WTC11 (cell line): ENCODE measurements around the gene LGALS1. TPM values are rescaled to one million over a fixed set of nuclear protein-coding genes. Genes with fewer than 3 reads are reported as not detected.

Experiments used
- ATAC-seq: fragments of 200-7000 bp; cut with Tn5 transposase; 2 replicates; pipeline ENCODE4 v1.10.0; 2021; ENCODE audit warnings: mild to moderate bottlenecking, moderate library complexity
- CTCF ChIA-PET: fragments of 300-600 bp; sonication (Branson Sonifier 250); formaldehyde crosslinking; loops from one replicate; lab custom pipeline; 2021; ENCODE audit warnings: antibody characterized with exemption; lab: Charles Lee
- POLR2A ChIA-PET: fragments of 350-600 bp; sonication (Branson Sonifier 250); formaldehyde crosslinking; loops from one replicate; lab custom pipeline; 2021; ENCODE audit warnings: antibody characterized with exemption; lab: Charles Lee
- DNase-seq: peaks from one replicate; pipeline ENCODE4 v3.0.0; 2021; ENCODE audit warnings: low spot score
- H3K27ac Mint-ChIP-seq: 2 replicates; pipeline ENCODE4 v1.8.0; 2021; ENCODE audit warnings: mixed read lengths
- H3K27me3 Mint-ChIP-seq: 2 replicates; pipeline ENCODE4 v1.8.0; 2021; ENCODE audit warnings: low read depth, mild to moderate bottlenecking, moderate library complexity, mixed read lengths
- H3K36me3 Mint-ChIP-seq: 2 replicates; pipeline ENCODE4 v1.8.0; 2021; ENCODE audit warnings: mixed read lengths
- H3K4me1 Mint-ChIP-seq: 2 replicates; pipeline ENCODE4 v1.8.0; 2022; ENCODE audit warnings: mixed read lengths
- H3K4me3 Mint-ChIP-seq: 2 replicates; pipeline ENCODE4 v1.8.0; 2021; ENCODE audit warnings: mild to moderate bottlenecking, moderate library complexity, mixed read lengths
- H3K9me3 Mint-ChIP-seq: 2 replicates; pipeline ENCODE4 v1.8.0; 2021; ENCODE audit warnings: mixed read lengths
- CREB1 ChIP-seq: sonication (generic); formaldehyde crosslinking; IDR thresholded peaks from 2 replicates; pipeline ENCODE4 v1.8.0; 2023; ENCODE audit warnings: mild to moderate bottlenecking, missing genetic modification reagents
- ETV6 ChIP-seq: sonication (generic); formaldehyde crosslinking; IDR thresholded peaks from 2 replicates; pipeline ENCODE4 v1.8.1; 2022; ENCODE audit warnings: mild to moderate bottlenecking, missing genetic modification reagents
- FOXP1 ChIP-seq: sonication (generic); formaldehyde crosslinking; IDR thresholded peaks from 2 replicates; pipeline ENCODE4 v1.8.0; 2022; ENCODE audit warnings: missing genetic modification reagents, mild to moderate bottlenecking, moderate library complexity, borderline replicate concordance
- GABPB1 ChIP-seq: sonication (generic); formaldehyde crosslinking; IDR thresholded peaks from 2 replicates; pipeline ENCODE4 v1.8.1; 2023; ENCODE audit warnings: mild to moderate bottlenecking, missing genetic modification reagents
- GRHL2 ChIP-seq: fragments of 250-450 bp; sonication (Bioruptor Pico); IDR thresholded peaks from 2 replicates; pipeline ENCODE4 v1.8.0; 2022; ENCODE audit warnings: mild to moderate bottlenecking, moderate library complexity; ENCODE audit not compliant: insufficient replicate concordance, severe bottlenecking
- IRF2 ChIP-seq: sonication (generic); formaldehyde crosslinking; IDR thresholded peaks from 2 replicates; pipeline ENCODE4 v1.8.0; 2022; ENCODE audit warnings: low read depth, missing genetic modification reagents, borderline replicate concordance
- JAZF1 ChIP-seq: fragments of 250-450 bp; sonication (Bioruptor Pico); IDR thresholded peaks from 2 replicates; pipeline ENCODE4 v1.9.0; 2021; ENCODE audit warnings: moderate library complexity, mild to moderate bottlenecking, inconsistent platforms
- MXD4 ChIP-seq: fragments of 250-450 bp; sonication (Bioruptor Pico); IDR thresholded peaks from 2 replicates; pipeline ENCODE4 v1.8.0; 2021; ENCODE audit warnings: mild to moderate bottlenecking, moderate library complexity, borderline replicate concordance
- NFATC4 ChIP-seq: fragments of 250-450 bp; sonication (Bioruptor Pico); IDR thresholded peaks from 2 replicates; pipeline ENCODE4 v1.9.0; 2021; ENCODE audit warnings: mild to moderate bottlenecking
- NR1H2 ChIP-seq: sonication (generic); formaldehyde crosslinking; IDR thresholded peaks from 2 replicates; pipeline ENCODE4 v1.9.0; 2021; ENCODE audit warnings: mild to moderate bottlenecking, moderate library complexity, missing genetic modification reagents
- RELA ChIP-seq: sonication (generic); formaldehyde crosslinking; IDR thresholded peaks from 2 replicates; pipeline ENCODE4 v1.8.1; 2022; ENCODE audit warnings: missing genetic modification reagents, mild to moderate bottlenecking, borderline replicate concordance
- SP1 ChIP-seq: sonication (generic); formaldehyde crosslinking; conservative IDR thresholded peaks from 2 replicates; pipeline ENCODE4 v1.8.1; 2022; ENCODE audit warnings: missing genetic modification reagents
- TCF7 ChIP-seq: sonication (generic); formaldehyde crosslinking; IDR thresholded peaks from 2 replicates; pipeline ENCODE4 v1.8.0; 2022; ENCODE audit warnings: mild to moderate bottlenecking, low read depth, missing genetic modification reagents, moderate library complexity
- ZBTB21 ChIP-seq: sonication (generic); formaldehyde crosslinking; IDR thresholded peaks from 2 replicates; pipeline ENCODE4 v1.8.1; 2023; ENCODE audit warnings: mild to moderate bottlenecking, missing genetic modification reagents, borderline replicate concordance
- ZNF232 ChIP-seq: sonication (generic); formaldehyde crosslinking; IDR thresholded peaks from 2 replicates; pipeline ENCODE4 v1.8.0; 2022; ENCODE audit warnings: mild to moderate bottlenecking, missing genetic modification reagents
- ZNF263 ChIP-seq: sonication (generic); formaldehyde crosslinking; IDR thresholded peaks from 2 replicates; pipeline ENCODE4 v1.8.1; 2022; ENCODE audit warnings: low read depth, mild to moderate bottlenecking, moderate library complexity, missing genetic modification reagents
- ZNF423 ChIP-seq: fragments of 250-450 bp; sonication (Bioruptor Pico); IDR thresholded peaks from 2 replicates; pipeline ENCODE4 v2.1.2; 2022; ENCODE audit warnings: mild to moderate bottlenecking, moderate library complexity
- ZNF671 ChIP-seq: fragments of 250-450 bp; sonication (Bioruptor Pico); IDR thresholded peaks from 2 replicates; pipeline ENCODE4 v1.8.0; 2021; ENCODE audit warnings: mild to moderate bottlenecking
- total RNA-seq: library from RNA; stranded (reverse); gene quantifications from 3 replicates; pipeline ENCODE4 v1.2.3, GENCODE V29; 2021
- TF ChIP-seq, protein P1 (sequence below): sonication (generic); formaldehyde crosslinking; IDR thresholded peaks from 2 replicates; pipeline ENCODE4 v1.8.1; 2023; ENCODE audit warnings: mild to moderate bottlenecking, missing genetic modification reagents, moderate library complexity
- TF ChIP-seq, protein P2 (sequence below): sonication (generic); formaldehyde crosslinking; IDR thresholded peaks from 2 replicates; pipeline ENCODE4 v1.8.1; 2022; ENCODE audit warnings: low read depth, missing genetic modification reagents, borderline replicate concordance
- TF ChIP-seq, protein P3 (sequence below): sonication (generic); formaldehyde crosslinking; IDR thresholded peaks from 2 replicates; pipeline ENCODE4 v1.8.0; 2022; ENCODE audit warnings: missing genetic modification reagents
- TF ChIP-seq, protein P4 (sequence below): sonication (generic); formaldehyde crosslinking; IDR thresholded peaks from 2 replicates; pipeline ENCODE4 v1.8.1; 2023; ENCODE audit warnings: mild to moderate bottlenecking, moderate library complexity, missing genetic modification reagents

Gene LGALS1
- total RNA-seq, 1 experiment from 2014 or later, result 17.3 TPM

DNA sequence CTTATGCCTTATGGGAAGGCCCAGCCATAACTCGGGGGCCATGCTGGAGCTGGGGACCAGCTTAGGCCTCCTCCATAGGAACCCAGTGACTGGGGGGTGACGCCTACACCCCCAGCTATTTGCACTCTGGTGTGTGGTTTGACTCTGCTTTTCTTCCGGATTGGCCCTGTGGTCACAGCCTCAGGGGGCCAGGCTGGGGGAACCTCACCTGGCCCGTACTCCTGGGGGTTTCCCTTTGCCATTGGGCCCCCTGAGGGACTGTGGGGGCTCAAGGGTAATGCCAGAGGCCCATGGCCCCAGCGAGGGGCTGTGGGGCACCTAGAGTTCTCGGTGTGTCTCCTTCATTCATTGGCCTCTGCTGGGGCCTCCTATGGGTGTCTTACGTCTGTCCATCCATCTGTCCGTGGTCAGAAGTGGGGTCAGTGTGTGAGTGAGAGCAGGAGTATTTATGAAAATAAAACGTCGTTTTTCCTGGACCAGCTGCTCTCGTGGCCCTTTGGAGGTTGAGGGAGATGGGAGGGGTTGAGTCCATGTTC is 42.3 kb upstream of the LGALS1 start:
- POLR2A ChIA-PET, result interaction anchor here (0.6 to 1.6 kb wide), 4 partner anchors 10 to 1887 kb away, joined by 3 to 6 read pairs (median 4); partner anchors contain the start of genes ATF4, GGA1 and PDXP
- CTCF ChIA-PET, result interaction anchor here (0.8 to 11.4 kb wide), 21 partner anchors 8 to 230 kb away, joined by 3 to 152 read pairs (median 8); partner anchors contain the start of genes GGA1, NOL12 and PDXP
- no peaks in the 10 kb centered on the region for H3K9me3 Mint-ChIP-seq
- no peak overlapping the region for H3K4me3 Mint-ChIP-seq
- peaks cover 15% of the 10 kb centered on the region for H3K4me1 Mint-ChIP-seq
- H3K27ac Mint-ChIP-seq, result peak overlapping the region; percentile 68; the same call in 1 of the 2 replicates
- DNase-seq (no peak), ATAC-seq (no peak)
- no peaks in the 10 kb centered on the region for H3K27me3 Mint-ChIP-seq
- no peaks in the 10 kb centered on the region for H3K36me3 Mint-ChIP-seq
- TF ChIP-seq JAZF1 (no peak), ZNF263 (CRISPR knock-in tag) (no peak), ZBTB21 (CRISPR knock-in tag) (no peak), MXD4 (CRISPR knock-in tag) (no peak), IRF2 (CRISPR knock-in tag) (no peak), ETV6 (CRISPR knock-in tag) (no peak), ZNF671 (CRISPR knock-in tag) (no peak), TCF7 (CRISPR knock-in tag) (no peak)
- TF ChIP-seq, protein P1, sequence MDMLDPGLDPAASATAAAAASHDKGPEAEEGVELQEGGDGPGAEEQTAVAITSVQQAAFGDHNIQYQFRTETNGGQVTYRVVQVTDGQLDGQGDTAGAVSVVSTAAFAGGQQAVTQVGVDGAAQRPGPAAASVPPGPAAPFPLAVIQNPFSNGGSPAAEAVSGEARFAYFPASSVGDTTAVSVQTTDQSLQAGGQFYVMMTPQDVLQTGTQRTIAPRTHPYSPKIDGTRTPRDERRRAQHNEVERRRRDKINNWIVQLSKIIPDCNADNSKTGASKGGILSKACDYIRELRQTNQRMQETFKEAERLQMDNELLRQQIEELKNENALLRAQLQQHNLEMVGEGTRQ (CRISPR knock-in tag), result no peak
- TF ChIP-seq, protein P2, sequence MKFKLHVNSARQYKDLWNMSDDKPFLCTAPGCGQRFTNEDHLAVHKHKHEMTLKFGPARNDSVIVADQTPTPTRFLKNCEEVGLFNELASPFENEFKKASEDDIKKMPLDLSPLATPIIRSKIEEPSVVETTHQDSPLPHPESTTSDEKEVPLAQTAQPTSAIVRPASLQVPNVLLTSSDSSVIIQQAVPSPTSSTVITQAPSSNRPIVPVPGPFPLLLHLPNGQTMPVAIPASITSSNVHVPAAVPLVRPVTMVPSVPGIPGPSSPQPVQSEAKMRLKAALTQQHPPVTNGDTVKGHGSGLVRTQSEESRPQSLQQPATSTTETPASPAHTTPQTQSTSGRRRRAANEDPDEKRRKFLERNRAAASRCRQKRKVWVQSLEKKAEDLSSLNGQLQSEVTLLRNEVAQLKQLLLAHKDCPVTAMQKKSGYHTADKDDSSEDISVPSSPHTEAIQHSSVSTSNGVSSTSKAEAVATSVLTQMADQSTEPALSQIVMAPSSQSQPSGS (CRISPR knock-in tag), result no peak
- TF ChIP-seq, protein P3, sequence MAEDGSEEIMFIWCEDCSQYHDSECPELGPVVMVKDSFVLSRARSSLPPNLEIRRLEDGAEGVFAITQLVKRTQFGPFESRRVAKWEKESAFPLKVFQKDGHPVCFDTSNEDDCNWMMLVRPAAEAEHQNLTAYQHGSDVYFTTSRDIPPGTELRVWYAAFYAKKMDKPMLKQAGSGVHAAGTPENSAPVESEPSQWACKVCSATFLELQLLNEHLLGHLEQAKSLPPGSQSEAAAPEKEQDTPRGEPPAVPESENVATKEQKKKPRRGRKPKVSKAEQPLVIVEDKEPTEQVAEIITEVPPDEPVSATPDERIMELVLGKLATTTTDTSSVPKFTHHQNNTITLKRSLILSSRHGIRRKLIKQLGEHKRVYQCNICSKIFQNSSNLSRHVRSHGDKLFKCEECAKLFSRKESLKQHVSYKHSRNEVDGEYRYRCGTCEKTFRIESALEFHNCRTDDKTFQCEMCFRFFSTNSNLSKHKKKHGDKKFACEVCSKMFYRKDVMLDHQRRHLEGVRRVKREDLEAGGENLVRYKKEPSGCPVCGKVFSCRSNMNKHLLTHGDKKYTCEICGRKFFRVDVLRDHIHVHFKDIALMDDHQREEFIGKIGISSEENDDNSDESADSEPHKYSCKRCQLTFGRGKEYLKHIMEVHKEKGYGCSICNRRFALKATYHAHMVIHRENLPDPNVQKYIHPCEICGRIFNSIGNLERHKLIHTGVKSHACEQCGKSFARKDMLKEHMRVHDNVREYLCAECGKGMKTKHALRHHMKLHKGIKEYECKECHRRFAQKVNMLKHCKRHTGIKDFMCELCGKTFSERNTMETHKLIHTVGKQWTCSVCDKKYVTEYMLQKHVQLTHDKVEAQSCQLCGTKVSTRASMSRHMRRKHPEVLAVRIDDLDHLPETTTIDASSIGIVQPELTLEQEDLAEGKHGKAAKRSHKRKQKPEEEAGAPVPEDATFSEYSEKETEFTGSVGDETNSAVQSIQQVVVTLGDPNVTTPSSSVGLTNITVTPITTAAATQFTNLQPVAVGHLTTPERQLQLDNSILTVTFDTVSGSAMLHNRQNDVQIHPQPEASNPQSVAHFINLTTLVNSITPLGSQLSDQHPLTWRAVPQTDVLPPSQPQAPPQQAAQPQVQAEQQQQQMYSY (CRISPR knock-in tag), result no peak

DNA sequence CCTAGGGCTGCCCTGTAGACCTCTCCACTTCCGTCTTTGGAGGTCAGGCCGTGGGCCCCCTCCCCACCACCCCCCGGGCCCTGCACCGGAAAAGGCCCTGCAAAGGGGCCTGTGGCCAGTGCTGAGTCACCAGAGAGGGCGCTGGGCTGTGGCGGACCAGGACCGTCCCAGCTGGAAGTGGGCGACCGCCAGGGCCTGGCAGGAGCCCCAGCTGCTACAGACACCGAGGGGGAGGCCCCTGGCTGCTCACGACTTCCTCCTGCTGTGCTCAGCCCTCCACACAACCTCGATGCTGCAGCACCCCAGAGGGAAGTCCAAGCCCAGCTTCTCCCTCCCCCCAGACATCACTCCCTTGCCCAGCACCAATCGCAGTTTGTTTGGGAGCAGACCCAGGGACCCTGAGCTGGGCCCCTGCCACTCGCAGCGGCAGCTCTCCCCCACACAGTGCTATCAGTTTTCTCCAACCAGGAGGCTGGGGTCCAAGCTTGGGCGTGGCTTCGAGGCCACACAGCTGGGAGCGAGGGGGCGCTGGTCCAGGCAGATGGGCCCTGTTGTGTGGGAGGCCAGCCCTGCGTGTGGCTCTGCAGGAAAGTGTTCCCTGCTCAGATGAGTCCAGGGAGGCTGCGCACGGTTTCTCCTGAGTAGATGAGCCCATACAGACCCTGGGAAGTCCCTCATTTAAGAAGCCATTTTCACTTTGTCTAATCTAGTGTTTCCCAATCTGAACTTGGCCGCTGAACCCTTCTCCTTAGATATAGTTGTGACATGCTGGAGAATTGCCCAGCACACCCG is 41.6 kb upstream of the LGALS1 start:
- ChIA-PET CTCF (interaction anchor here (0.5 to 11.4 kb wide), 27 partner anchors 9 to 229 kb away, joined by 3 to 152 read pairs (median 6); partner anchors contain the start of genes GCAT, GGA1, NOL12 and PDXP), POLR2A (interaction anchor here (0.5 to 1.6 kb wide), 4 partner anchors 10 to 116 kb away, joined by 3 to 6 read pairs (median 5); partner anchors contain the start of genes GGA1 and PDXP)
- ATAC-seq, result peak; percentile 72
- Mint-ChIP-seq H3K9me3 (no peaks in the 10 kb centered on the region), H3K27ac (peak overlapping the region; percentile 53; the same call in 1 of the 2 replicates), H3K27me3 (no peaks in the 10 kb centered on the region), H3K4me1 (peaks cover 21% of the 10 kb centered on the region), H3K4me3 (peak overlapping the region; percentile 33), H3K36me3 (no peaks in the 10 kb centered on the region)
- DNase-seq, result peak; percentile 68
- TF ChIP-seq CREB1 (CRISPR knock-in tag) (no peak), FOXP1 (CRISPR knock-in tag) (no peak), SP1 (CRISPR knock-in tag) (0 out of 2 replicates have a peak, but pooled peaks have one; percentile 48), ETV6 (CRISPR knock-in tag) (0 out of 2 replicates have a peak, but pooled peaks have one; percentile 60), ZNF232 (0 out of 2 replicates have a peak, but pooled peaks have one; percentile 39), GRHL2 (no peak), RELA (no peak), NFATC4 (CRISPR knock-in tag) (no peak), NR1H2 (no peak), GABPB1 (CRISPR knock-in tag) (no peak), ZNF423 (CRISPR knock-in tag) (peak; percentile 97)
- TF ChIP-seq, protein P4, sequence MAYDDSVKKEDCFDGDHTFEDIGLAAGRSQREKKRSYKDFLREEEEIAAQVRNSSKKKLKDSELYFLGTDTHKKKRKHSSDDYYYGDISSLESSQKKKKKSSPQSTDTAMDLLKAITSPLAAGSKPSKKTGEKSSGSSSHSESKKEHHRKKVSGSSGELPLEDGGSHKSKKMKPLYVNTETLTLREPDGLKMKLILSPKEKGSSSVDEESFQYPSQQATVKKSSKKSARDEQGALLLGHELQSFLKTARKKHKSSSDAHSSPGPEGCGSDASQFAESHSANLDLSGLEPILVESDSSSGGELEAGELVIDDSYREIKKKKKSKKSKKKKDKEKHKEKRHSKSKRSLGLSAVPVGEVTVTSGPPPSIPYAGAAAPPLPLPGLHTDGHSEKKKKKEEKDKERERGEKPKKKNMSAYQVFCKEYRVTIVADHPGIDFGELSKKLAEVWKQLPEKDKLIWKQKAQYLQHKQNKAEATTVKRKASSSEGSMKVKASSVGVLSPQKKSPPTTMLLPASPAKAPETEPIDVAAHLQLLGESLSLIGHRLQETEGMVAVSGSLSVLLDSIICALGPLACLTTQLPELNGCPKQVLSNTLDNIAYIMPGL (CRISPR knock-in tag), result peak; percentile 21; the same call in 1 of the 2 replicates
- TF ChIP-seq, protein P2 (CRISPR knock-in tag), result no peak
